HG02642 (cell line): ENCODE data around the gene CDC42.
"Not testable (repeated sequence)": the region's sequence is repeated elsewhere in the genome, so short reads cannot be mapped to it uniquely, and the experiment has no call there.

Experiments used
- ATAC-seq: cut with Tn5 transposase; IDR thresholded peaks from one replicate; pipeline ENCODE4 v1.9.1; 2021; ENCODE audit warnings: mild to moderate bottlenecking; ENCODE audit not compliant: unreplicated experiment, poor library complexity

The CDC42 gene

GRCh38 chr1:22034834-22035233, 17.7 kb upstream of the CDC42 start:
- ATAC-seq = not testable (repeated sequence)

- ATAC-seq = no peak
These were observed 15.0 kb upstream of the CDC42 start for GRCh38 chr1:22037520-22037919.

- ATAC-seq = no peak
These were observed 14.5 kb upstream of the CDC42 start for GRCh38 chr1:22038036-22038435.

GRCh38 chr1:22039594-22040285, 12.8 kb upstream of the CDC42 start:
- ATAC-seq = peak; percentile 96

GRCh38 chr1:22040286-22040623, 12.3 kb upstream of the CDC42 start:
- ATAC-seq = no peak

- no peak for ATAC-seq
These were observed 11.0 kb upstream of the CDC42 start for GRCh38 chr1:22041505-22041904.

- no peak for ATAC-seq
These were observed 9.2 kb upstream of the CDC42 start for GRCh38 chr1:22043198-22043769.

GRCh38 chr1:22044690-22045420, 7.7 kb upstream of the CDC42 start:
- no peak for ATAC-seq

GRCh38 chr1:22045604-22046228, 6.8 kb upstream of the CDC42 start:
- no peak for ATAC-seq

GRCh38 chr1:22048351-22049192, 3.9 kb upstream of the CDC42 start:
- no peak for ATAC-seq

- no peak for ATAC-seq
These were observed 2.2 kb upstream of the CDC42 start for GRCh38 chr1:22050330-22050729.

GRCh38 chr1:22051607-22052114, 848 bp upstream of the CDC42 start:
- ATAC-seq = no peak

- peak; percentile 40 for ATAC-seq
These were observed 730 bp downstream of the CDC42 start for GRCh38 chr1:22053017-22053860.

GRCh38 chr1:22053861-22054770, 1.6 kb downstream of the CDC42 start:
- ATAC-seq = no peak

- no peak for ATAC-seq
These were observed 3.0 kb downstream of the CDC42 start for GRCh38 chr1:22055463-22055862.

GRCh38 chr1:22056043-22056442, 3.5 kb downstream of the CDC42 start:
- ATAC-seq = no peak

GRCh38 chr1:22056936-22057335, 4.4 kb downstream of the CDC42 start:
- ATAC-seq = no peak

- no peak for ATAC-seq
These were observed 5.4 kb downstream of the CDC42 start for GRCh38 chr1:22057861-22058260.
